K562 (cell line): ENCODE measurements around the gene HSPB6. TPM values are rescaled to one million over a fixed set of nuclear protein-coding genes. Genes with fewer than 3 reads are reported as not detected.

Experiments used
- ARHGAP35 ChIP-seq: fragments of 450-650 bp; IDR thresholded peaks from 2 replicates; pipeline ENCODE4 v1.6.1; 2018; ENCODE audit not compliant: partially characterized antibody
- BRD4 ChIP-seq: fragments of 200-600 bp; sonication (generic); IDR thresholded peaks from 2 replicates; pipeline ENCODE4 v1.6.1; 2017; ENCODE audit warnings: inconsistent platforms
- CBFA2T2 ChIP-seq: fragments of 450-650 bp; conservative IDR thresholded peaks from 2 replicates; pipeline ENCODE4 v1.6.1; 2017; ENCODE audit warnings: mild to moderate bottlenecking
- EGR1 ChIP-seq: fragments of 450-650 bp; conservative IDR thresholded peaks from 2 replicates; pipeline ENCODE4 v1.6.1; 2017; ENCODE audit warnings: mild to moderate bottlenecking
- EP400 ChIP-seq: fragments of 450-650 bp; IDR thresholded peaks from 2 replicates; pipeline ENCODE4 v1.6.1; 2017; ENCODE audit warnings: antibody characterized with exemption, mild to moderate bottlenecking, moderate library complexity
- ETV5 ChIP-seq: sonication (generic); formaldehyde crosslinking; IDR thresholded peaks from 2 replicates; pipeline ENCODE4 v1.4.0; 2020; ENCODE audit warnings: low read depth, mild to moderate bottlenecking, missing genetic modification reagents
- FOXJ2 ChIP-seq: fragments of 200-800 bp; sonication (Bioruptor generic); IDR thresholded peaks from 2 replicates; pipeline ENCODE4 v1.6.1; 2016; ENCODE audit warnings: missing genetic modification characterization, missing compliant biosample characterization
- GATAD2A ChIP-seq: fragments of 450-650 bp; IDR thresholded peaks from 2 replicates; pipeline ENCODE4 v1.6.1; 2017
- HMGN3 ChIP-seq: IDR thresholded peaks from 2 replicates; pipeline ENCODE4 v1.6.1; 2011; ENCODE audit warnings: borderline replicate concordance, low read depth, mild to moderate bottlenecking, mixed read lengths, low read length; ENCODE audit not compliant: insufficient read length; ENCODE audit errors: extremely low read depth
- HNRNPLL ChIP-seq: fragments of 200-400 bp; formaldehyde crosslinking; IDR thresholded peaks from 2 replicates; pipeline ENCODE4 v1.6.1; 2017; ENCODE audit warnings: low read length, low read depth, mild to moderate bottlenecking; ENCODE audit not compliant: poor library complexity, severe bottlenecking
- KLF16 ChIP-seq: IDR thresholded peaks from 2 replicates; pipeline ENCODE4 v1.6.1; 2016; ENCODE audit warnings: antibody characterized with exemption
- MEF2A ChIP-seq: IDR thresholded peaks from 2 replicates; pipeline ENCODE4 v1.6.1; 2011; ENCODE audit warnings: low read depth, mild to moderate bottlenecking, low read length, moderate library complexity; ENCODE audit not compliant: control insufficient read depth
- NR4A1 ChIP-seq, 2 experiments: fragments of 250-450 bp in 1 of 2; fragments of 450-650 bp in 1 of 2; sonication (Bioruptor Pico) in 1 of 2; IDR thresholded peaks; 2 replicates each; pipeline versions ENCODE4 v1.4.0 to v1.6.1; 2016 to 2020; ENCODE audit warnings: mild to moderate bottlenecking in 2 of 2, missing compliant biosample characterization in 1 of 2, missing genetic modification characterization in 1 of 2, moderate library complexity in 1 of 2
- POLR2A ChIP-seq: fragments of 450-650 bp; conservative IDR thresholded peaks from 2 replicates; pipeline ENCODE4 v1.6.1; 2016
- SPI1 ChIP-seq: IDR thresholded peaks from 2 replicates; pipeline ENCODE4 v1.6.1; 2011; ENCODE audit warnings: low read depth, low read length, control low read depth, borderline replicate concordance
- SUPT5H ChIP-seq: fragments of 450-650 bp; IDR thresholded peaks from 2 replicates; pipeline ENCODE4 v1.6.1; 2016
- TAF9B ChIP-seq: fragments of 450-650 bp; IDR thresholded peaks from 2 replicates; pipeline ENCODE4 v1.6.1; 2018; ENCODE audit warnings: mild to moderate bottlenecking; ENCODE audit not compliant: partially characterized antibody
- TCF7L2 ChIP-seq: fragments of 150-350 bp; IDR thresholded peaks from 2 replicates; pipeline ENCODE4 v1.6.1; 2016; ENCODE audit warnings: low read depth, mild to moderate bottlenecking, low read length, moderate library complexity
- U2AF2 ChIP-seq: fragments of 200-400 bp; formaldehyde crosslinking; optimal IDR thresholded peaks from 2 replicates; pipeline ENCODE3; 2017; ENCODE audit warnings: low read depth, mild to moderate bottlenecking, low read length
- ZNF551 ChIP-seq: fragments of 250-450 bp; sonication (Bioruptor Pico); IDR thresholded peaks from 2 replicates; pipeline ENCODE4 v1.5.0; 2021; ENCODE audit warnings: mild to moderate bottlenecking, moderate library complexity
- ZZZ3 ChIP-seq: fragments of 450-650 bp; IDR thresholded peaks from 2 replicates; pipeline ENCODE4 v1.6.1; 2016; ENCODE audit warnings: antibody characterized with exemption, mild to moderate bottlenecking, moderate library complexity
- polyA plus RNA-seq, 8 experiments: library from polyadenylated mRNA; depleted of rRNA in 4 of 8; stranded (reverse) in 5 of 8; unstranded in 3 of 8; fragments of >200 nt; fragmentation: Nextera tagmentation in 2 of 8; fragmentation: Illumina TruSeq in 1 of 8; extraction: Ambion mirVana in 2 of 8; extraction: Trizol in 1 of 8; gene quantifications; 2 replicates each; pipeline versions ENCODE4 v1.2.1 to v1.2.3, GENCODE V29; 2011 to 2014; ENCODE audit warnings: inconsistent platforms in 1 of 8, missing spikeins in 1 of 8
- total RNA-seq, 7 experiments: library from RNA; depleted of rRNA in 6 of 7; stranded (reverse); fragments of >200 nt in 6 of 7; fragmentation: Illumina TruSeq in 2 of 7; extraction: Trizol in 2 of 7; gene quantifications; 2 replicates each; pipeline versions ENCODE4 v1.2.1 to v1.2.3, GENCODE V29; 2011 to 2021; ENCODE audit warnings: low replicate concordance in 1 of 7
- TF ChIP-seq, protein P1 (sequence below): fragments of 250-450 bp; sonication (Bioruptor Pico); IDR thresholded peaks from 2 replicates; pipeline ENCODE4 v1.8.0; 2021; ENCODE audit warnings: moderate library complexity, mild to moderate bottlenecking, inconsistent platforms
- TF ChIP-seq, protein P2 (sequence below): fragments of 450-650 bp; IDR thresholded peaks from 2 replicates; pipeline ENCODE4 v1.6.1; 2016; ENCODE audit warnings: low read depth, mild to moderate bottlenecking, moderate library complexity
- TF ChIP-seq, protein P3 (sequence below): sonication (generic); formaldehyde crosslinking; IDR thresholded peaks from 2 replicates; pipeline ENCODE4 v1.8.1; 2023; ENCODE audit warnings: mild to moderate bottlenecking, missing genetic modification reagents, moderate library complexity
- TF ChIP-seq, protein P4 (sequence below): fragments of 450-650 bp; IDR thresholded peaks from 2 replicates; pipeline ENCODE4 v1.6.1; 2018; ENCODE audit not compliant: partially characterized antibody

The HSPB6 gene
- total and polyA plus RNA-seq, 9 of the 15 experiments (the other 6 are each of a cell fraction or from before 2014, with no cell fraction given) = 0.55 TPM; not detected in 8

DNA sequence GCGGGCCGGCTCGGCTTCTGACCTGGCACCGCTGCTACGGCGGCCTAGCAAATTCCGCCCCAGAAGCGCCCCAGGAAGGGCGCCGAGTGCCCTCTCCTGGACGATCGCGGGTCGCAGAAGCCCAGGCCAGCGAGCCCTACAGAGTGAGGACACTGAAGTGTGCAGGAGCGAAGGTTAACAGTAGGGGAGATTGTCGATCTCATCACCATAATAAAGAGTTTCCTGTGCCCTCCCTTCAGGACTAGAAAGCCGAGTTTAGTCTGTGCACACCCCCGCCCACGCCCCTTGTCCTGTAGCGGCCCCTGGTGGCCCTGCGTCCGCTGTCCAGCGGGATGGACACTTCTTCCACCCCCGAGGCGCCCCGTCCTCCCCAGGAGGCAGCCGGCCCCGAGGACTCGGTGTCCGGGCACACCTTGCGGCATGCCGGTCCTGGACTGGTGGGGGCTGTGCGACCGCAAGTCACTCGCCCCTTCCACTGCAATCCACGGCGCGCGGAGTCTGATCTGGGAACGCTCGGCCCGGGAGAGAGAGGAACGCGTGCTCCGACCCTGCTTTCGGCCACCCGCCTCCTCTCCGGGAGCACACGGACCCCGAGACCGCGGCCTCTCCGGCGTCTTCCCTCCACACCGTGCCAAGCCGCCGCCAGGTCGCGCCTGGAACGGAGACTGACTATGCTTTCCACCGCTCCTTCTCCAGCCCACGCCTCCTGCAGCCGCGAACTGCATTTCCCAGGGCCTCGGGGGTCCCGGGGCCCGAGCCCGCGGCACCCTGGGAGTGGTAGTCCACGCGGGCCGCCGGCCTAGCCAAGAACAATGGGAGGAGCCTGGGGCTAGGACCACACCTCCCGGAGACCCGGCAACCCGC, 39.8 kb downstream of the HSPB6 start (continued):
- TF ChIP-seq BRD4 (no peak), HMGN3 (no peak), EGR1 (peak; percentile 98), TCF7L2 (0 out of 2 replicates have a peak, but pooled peaks have one; percentile 2), TAF9B (no peak), U2AF2 (no peak), EP400 (peak; percentile 73), POLR2A (peak; percentile 63), ZZZ3 (no peak), GATAD2A (no peak), ZNF551 (CRISPR knock-in tag) (no peak), FOXJ2 (peak; percentile 77), CBFA2T2 (no peak; the same call in 1 of the 2 replicates), HNRNPLL (peak; percentile 24), SUPT5H (peak; percentile 66), ETV5 (CRISPR knock-in tag) (peak; percentile 35; the same call in 1 of the 2 replicates), SPI1 (no peak), NR4A1 (CRISPR knock-in tag; IDR thresholded peaks at IDR 0.05) (no peak), NR4A1 (tag; IDR thresholded peaks at IDR 0.05) (no peak), MEF2A (no peak), ARHGAP35 (no peak), KLF16 (peak; percentile 80)
- TF ChIP-seq, protein P1, sequence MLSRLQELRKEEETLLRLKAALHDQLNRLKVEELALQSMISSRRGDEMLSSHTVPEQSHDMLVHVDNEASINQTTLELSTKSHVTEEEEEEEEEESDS (CRISPR knock-in tag) = no peak
- TF ChIP-seq, protein P2, sequence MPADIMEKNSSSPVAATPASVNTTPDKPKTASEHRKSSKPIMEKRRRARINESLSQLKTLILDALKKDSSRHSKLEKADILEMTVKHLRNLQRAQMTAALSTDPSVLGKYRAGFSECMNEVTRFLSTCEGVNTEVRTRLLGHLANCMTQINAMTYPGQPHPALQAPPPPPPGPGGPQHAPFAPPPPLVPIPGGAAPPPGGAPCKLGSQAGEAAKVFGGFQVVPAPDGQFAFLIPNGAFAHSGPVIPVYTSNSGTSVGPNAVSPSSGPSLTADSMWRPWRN = no peak
- TF ChIP-seq, protein P3, sequence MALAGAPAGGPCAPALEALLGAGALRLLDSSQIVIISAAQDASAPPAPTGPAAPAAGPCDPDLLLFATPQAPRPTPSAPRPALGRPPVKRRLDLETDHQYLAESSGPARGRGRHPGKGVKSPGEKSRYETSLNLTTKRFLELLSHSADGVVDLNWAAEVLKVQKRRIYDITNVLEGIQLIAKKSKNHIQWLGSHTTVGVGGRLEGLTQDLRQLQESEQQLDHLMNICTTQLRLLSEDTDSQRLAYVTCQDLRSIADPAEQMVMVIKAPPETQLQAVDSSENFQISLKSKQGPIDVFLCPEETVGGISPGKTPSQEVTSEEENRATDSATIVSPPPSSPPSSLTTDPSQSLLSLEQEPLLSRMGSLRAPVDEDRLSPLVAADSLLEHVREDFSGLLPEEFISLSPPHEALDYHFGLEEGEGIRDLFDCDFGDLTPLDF (CRISPR knock-in tag) = no peak
- TF ChIP-seq, protein P4, sequence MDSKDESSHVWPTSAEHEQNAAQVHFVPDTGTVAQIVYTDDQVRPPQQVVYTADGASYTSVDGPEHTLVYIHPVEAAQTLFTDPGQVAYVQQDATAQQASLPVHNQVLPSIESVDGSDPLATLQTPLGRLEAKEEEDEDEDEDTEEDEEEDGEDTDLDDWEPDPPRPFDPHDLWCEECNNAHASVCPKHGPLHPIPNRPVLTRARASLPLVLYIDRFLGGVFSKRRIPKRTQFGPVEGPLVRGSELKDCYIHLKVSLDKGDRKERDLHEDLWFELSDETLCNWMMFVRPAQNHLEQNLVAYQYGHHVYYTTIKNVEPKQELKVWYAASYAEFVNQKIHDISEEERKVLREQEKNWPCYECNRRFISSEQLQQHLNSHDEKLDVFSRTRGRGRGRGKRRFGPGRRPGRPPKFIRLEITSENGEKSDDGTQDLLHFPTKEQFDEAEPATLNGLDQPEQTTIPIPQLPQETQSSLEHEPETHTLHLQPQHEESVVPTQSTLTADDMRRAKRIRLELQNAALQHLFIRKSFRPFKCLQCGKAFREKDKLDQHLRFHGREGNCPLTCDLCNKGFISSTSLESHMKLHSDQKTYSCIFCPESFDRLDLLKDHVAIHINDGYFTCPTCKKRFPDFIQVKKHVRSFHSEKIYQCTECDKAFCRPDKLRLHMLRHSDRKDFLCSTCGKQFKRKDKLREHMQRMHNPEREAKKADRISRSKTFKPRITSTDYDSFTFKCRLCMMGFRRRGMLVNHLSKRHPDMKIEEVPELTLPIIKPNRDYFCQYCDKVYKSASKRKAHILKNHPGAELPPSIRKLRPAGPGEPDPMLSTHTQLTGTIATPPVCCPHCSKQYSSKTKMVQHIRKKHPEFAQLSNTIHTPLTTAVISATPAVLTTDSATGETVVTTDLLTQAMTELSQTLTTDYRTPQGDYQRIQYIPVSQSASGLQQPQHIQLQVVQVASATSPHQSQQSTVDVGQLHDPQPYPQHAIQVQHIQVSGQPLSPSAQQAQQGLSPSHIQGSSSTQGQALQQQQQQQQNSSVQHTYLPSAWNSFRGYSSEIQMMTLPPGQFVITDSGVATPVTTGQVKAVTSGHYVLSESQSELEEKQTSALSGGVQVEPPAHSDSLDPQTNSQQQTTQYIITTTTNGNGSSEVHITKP = peak; percentile 72
